ENCODE results near the gene POLL. TPM values are rescaled to one million over a fixed set of nuclear protein-coding genes. Genes with fewer than 3 reads are reported as not detected.

POLL gene
- total RNA-seq, 1 experiment from 2014 or later, result 51.3 TPM

- TF ChIP-seq MAX (IDR thresholded peaks at IDR 0.05) (no peak), CBX3 (IDR thresholded peaks at IDR 0.05; ENCODE audit: low read depth) (no peak)
These were observed 21.4 kb upstream of the POLL start (continued) for GRCh38 chr10:101609481-101609880.

- Histone ChIP-seq H2AFZ (ENCODE audit: low read depth, low read length, poor library complexity, severe bottlenecking) (no peak overlapping the region), H3K27ac (ENCODE audit: low read depth, low read length) (no peak overlapping the region), H3K27me3 (ENCODE audit: insufficient read depth, low read length) (no peaks in the 10 kb centered on the region), H3K4me3 (replicated peaks in 1 of 2; ENCODE audit: low read depth in 1 of 2, low read length in 2 of 2) (no peak overlapping the region), H4K20me1 (ENCODE audit: insufficient read depth) (0 out of 2 replicates have a peak, but pooled peaks cover 5% of the 10 kb centered on the region), H3K9me2 (ENCODE audit: insufficient read depth) (no peaks in the 10 kb centered on the region), H3K79me2 (ENCODE audit: insufficient read depth, low read length) (no peaks in the 10 kb centered on the region), H3K4me2 (ENCODE audit: low read length) (no peak overlapping the region), H3K36me3 (ENCODE audit: control insufficient read depth in 1 of 2, insufficient read depth in 2 of 2, low read length in 2 of 2) (peaks cover 9 to 12% of the 10 kb centered on the region in 2 experiments; a peak in 2 of 4 replicates), H3K9ac (ENCODE audit: low read length) (no peak overlapping the region), H3K4me1 (ENCODE audit: control insufficient read depth in 1 of 2, insufficient read depth in 2 of 2, low read length in 2 of 2) (peaks cover 0 to 6% of the 10 kb centered on the region in 2 experiments; a peak in 1 of 4 replicates), H3K9me3 (ENCODE audit: control insufficient read depth in 1 of 2, insufficient read depth in 1 of 2, low read depth in 1 of 2, low read length in 2 of 2) (no peaks in the 10 kb centered on the region)
- DNase-seq (ENCODE audit: low read depth, low spot score), result no peak
- no peak for ATAC-seq
- ChIA-PET CTCF (interaction anchor here (6.0 kb wide), 1 partner anchor 175 kb away, joined by 220 read pairs; the partner anchor contains the start of gene NPM3), RAD21 (ENCODE audit: low non-redundant PET in 1 of 2, low total read pairs in 2 of 2, uncharacterized antibody in 2 of 2, unreplicated experiment in 2 of 2) (no interaction called here), POLR2A (no interaction called here)
- BruUV-seq (replicated peaks), result no TSS peak
- intact Hi-C loops (cut with micrococcal nuclease), result no loop called here
- TF ChIP-seq SRF (IDR thresholded peaks at IDR 0.05; ENCODE audit: low read depth) (no peak), REST (IDR thresholded peaks at IDR 0.05; ENCODE audit: low read depth) (no peak), ELF1 (IDR thresholded peaks at IDR 0.05; ENCODE audit: borderline replicate concordance, low read depth) (no peak), ZNF274 (IDR thresholded peaks at IDR 0.05; ENCODE audit: low read depth, low read length) (no peak), SP1 (IDR thresholded peaks at IDR 0.05; ENCODE audit: low read depth) (no peak), CTCF (IDR thresholded peaks at IDR 0.05 in 2 of 3, conservative IDR thresholded peaks at IDR 0.05 in 1 of 3; ENCODE audit: borderline replicate concordance in 1 of 3, insufficient read depth in 1 of 3, low read depth in 2 of 3, low read length in 2 of 3) (no peak), RAD21 (IDR thresholded peaks at IDR 0.05; ENCODE audit: low read depth) (no peak), JUND (IDR thresholded peaks at IDR 0.05) (no peak), CBX3 (IDR thresholded peaks at IDR 0.05; ENCODE audit: low read depth) (no peak), EZH2 (IDR thresholded peaks at IDR 0.05) (no peak), EGR1 (IDR thresholded peaks at IDR 0.05; ENCODE audit: low read depth) (no peak), FOSL1 (IDR thresholded peaks at IDR 0.05; ENCODE audit: low read depth) (no peak), TCF7L2 (IDR thresholded peaks at IDR 0.05; ENCODE audit: borderline replicate concordance, extremely low read depth, insufficient read depth, insufficient read length) (no peak), POLR2A (IDR thresholded peaks at IDR 0.05; ENCODE audit: borderline replicate concordance, extremely low read depth, insufficient read depth, insufficient read length) (no peak), ATF3 (IDR thresholded peaks at IDR 0.05) (no peak), EZH2phosphoT487 (IDR thresholded peaks at IDR 0.05; ENCODE audit: borderline replicate concordance) (no peak), CEBPB (IDR thresholded peaks at IDR 0.05; ENCODE audit: low read depth) (no peak), POLR2AphosphoS5 (IDR thresholded peaks at IDR 0.05; ENCODE audit: low read depth, low read length) (no peak), ZFX (IDR thresholded peaks at IDR 0.05) (no peak)
These were observed 19.1 kb upstream of the POLL start for GRCh38 chr10:101607124-101607523.
